Muscle of arm (tissue), 12 donors: ENCODE measurements around the gene CEPT1. TPM values are rescaled to one million over a fixed set of nuclear protein-coding genes. Genes with fewer than 3 reads are reported as not detected.
"Not testable (repeated sequence)": the region's sequence is repeated elsewhere in the genome, so short reads cannot be mapped to it uniquely, and the experiment has no call there.

ENCODE experiments used
- DNase-seq: peaks from one replicate; pipeline ENCODE4 v3.0.0-alpha.2; 2013
- polyA plus RNA-seq, 12 donors: library from polyadenylated mRNA; unstranded; fragments of 120-200 nt; gene quantifications; one replicate each; pipeline ENCODE4 v1.2.1, GENCODE V29; 2013; ENCODE audit not compliant: insufficient read length in 12 of 12

CEPT1 gene
- polyA plus RNA-seq, 12 donors: 19.4 to 37.2 (median 28.6) TPM; not detected in 1

DNA sequence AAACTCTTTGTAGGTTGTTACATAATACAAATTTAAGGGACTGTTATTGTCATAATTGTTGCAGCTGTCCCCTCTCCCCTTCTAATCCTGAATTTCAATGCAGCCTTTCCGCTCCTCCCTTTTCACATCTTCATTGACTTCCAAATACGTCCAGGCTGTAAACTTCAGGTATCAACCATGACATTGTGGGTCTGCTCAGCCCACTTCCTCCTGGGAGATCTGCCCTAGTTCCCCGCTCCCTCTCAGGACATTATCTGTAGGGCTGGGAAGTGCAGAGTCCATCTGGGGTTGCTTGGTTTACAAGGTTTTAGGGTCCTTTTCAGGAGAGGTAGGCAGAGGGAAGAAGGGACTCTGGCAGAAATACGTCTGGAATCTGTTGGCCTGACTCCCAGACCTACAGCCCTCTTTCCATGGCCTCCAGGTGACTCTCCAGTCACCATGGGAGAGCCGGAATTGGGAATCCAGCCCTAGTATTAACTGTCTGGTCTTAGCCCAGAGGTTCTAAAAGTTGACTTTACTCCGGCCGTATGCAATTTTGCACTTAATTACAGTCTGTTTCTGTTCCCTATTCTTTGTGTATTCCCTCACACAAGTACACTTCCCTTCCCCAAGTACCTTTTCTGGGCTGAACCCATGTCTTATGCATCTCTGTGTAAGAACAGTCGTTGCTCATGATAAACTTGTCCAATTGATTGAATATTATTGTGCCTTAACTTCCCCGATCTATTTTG is 65.1 kb downstream of the CEPT1 start:
- DNase-seq: no peak

- DNase-seq: no peak
Observed at GRCh38 chr1:111205714-111206050, 65.7 kb downstream of the CEPT1 start.

- DNase-seq: no peak
Observed at GRCh38 chr1:111208921-111209320, 68.9 kb downstream of the CEPT1 start.

GRCh38 chr1:111209622-111210021 is 69.6 kb downstream of the CEPT1 start:
- no peak for DNase-seq

GRCh38 chr1:111211921-111212320 is 71.9 kb downstream of the CEPT1 start:
- no peak for DNase-seq

DNA sequence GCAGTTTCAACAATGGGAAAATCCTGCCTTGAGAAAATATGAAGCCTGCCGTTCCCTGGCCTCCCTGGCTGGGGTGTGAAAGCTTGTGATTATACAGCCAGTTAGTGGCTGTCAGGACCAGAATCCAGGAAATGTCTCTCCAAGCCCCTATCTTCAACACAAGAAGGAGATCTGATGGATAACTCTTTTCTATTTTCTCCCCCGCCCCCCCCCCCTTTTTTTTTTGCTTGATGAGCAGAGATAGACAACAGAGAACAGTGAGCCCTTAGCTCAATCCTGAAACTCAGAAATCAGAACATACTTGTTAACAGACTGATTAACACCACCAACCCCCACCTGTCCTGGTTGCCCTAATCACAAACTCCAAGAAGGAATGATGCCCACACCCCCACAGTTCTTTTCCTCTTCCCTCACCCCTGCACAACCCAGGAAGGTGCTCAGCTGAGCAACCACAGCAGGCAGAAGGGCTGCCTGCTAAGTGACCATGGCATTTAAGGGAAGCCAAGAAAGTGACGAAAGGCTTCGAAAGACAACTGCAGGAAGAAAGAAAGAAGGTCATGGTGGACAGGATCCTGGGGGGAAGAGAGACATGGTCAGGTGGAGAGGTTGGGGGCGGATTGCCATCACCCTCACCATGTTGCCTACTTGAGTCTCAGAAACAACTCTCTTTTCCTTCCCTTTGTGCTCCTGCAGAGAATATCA is 72.8 kb downstream of the CEPT1 start:
- DNase-seq: no peak

- no peak for DNase-seq
Observed at GRCh38 chr1:111213412-111213811, 73.4 kb downstream of the CEPT1 start.

- no peak for DNase-seq
Observed at GRCh38 chr1:111214074-111214801, 74.2 kb downstream of the CEPT1 start.

DNA sequence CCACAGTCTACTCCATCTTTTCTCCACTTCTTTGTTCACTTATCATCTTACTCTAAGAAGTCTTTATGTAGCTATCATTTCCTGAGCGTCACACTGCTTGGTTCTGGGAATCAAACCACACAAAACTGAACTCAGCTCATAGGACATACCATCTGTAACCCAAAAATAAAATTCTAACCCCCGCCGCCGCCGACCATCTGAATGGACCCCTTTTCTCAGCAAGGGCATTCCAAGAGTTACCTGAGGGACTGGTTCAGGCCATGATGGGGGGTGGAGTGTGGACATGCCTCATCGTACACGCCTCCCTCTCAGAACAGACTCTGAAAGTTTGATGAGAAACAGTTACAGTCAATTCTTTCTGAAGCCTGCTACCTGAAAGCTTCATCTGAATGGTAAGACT is 74.9 kb downstream of the CEPT1 start:
- DNase-seq: no peak

GRCh38 chr1:111215285-111215684 is 75.3 kb downstream of the CEPT1 start:
- not testable (repeated sequence) for DNase-seq

- no peak for DNase-seq
Observed at GRCh38 chr1:111216751-111217150, 76.7 kb downstream of the CEPT1 start.

DNA sequence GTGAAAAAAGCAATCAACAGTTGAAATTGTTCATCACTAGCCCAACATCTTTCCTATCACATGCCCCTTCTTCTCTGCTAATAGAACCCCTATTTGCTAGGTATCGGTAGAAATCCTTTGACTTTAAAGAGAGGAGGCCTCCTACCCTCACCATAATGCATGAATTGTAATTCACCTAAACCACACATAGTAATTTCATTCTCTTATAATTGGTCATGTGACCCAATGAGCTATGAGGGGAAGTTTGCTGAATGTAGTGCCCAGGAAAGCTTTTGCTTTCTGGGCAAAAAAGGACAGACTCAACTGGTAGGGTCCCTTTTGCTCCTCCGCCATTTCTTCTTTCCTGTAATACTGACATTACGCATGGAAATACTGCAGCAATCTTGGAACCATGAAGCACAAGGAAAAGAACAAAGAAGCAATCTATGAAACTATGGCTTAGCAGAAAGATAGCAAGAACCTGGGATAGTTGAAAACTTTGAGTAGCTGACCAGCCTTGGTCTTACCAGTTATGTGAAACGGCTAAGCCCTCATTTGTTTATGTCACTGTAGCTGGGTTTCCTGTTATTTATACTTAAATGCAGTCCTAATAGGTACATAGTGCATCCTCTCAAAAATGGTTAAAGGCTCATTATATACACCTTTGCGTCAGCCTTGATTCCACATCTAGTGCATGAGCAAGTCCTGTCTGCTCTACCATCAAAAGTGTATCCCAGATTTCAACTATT is 77.3 kb downstream of the CEPT1 start:
- DNase-seq: no peak

GRCh38 chr1:111218701-111219556 is 78.9 kb downstream of the CEPT1 start:
- DNase-seq: no peak

- DNase-seq: no peak
Observed at GRCh38 chr1:111219557-111220286, 79.7 kb downstream of the CEPT1 start.

GRCh38 chr1:111220302-111220890 is 80.4 kb downstream of the CEPT1 start:
- no peak for DNase-seq

DNA sequence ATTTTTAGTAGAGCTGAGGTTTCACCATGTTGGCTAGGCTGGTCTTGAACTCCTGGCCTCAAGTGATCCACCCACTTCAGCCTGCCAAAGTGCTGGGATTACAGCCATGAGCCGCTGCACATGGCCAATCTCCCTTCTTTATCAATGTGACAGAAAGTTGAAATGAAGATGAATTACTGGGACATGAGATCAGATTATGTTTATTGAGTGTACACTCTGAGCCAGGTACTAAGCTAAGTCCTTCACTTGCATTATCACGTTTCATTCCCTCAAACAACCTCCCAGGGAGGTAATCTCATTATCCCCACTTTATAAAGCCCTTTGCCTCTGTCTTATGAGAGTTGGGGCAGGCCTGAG is 81.2 kb downstream of the CEPT1 start:
- DNase-seq: no peak

- no peak for DNase-seq
Observed at GRCh38 chr1:111221633-111222291, 81.7 kb downstream of the CEPT1 start.

DNA sequence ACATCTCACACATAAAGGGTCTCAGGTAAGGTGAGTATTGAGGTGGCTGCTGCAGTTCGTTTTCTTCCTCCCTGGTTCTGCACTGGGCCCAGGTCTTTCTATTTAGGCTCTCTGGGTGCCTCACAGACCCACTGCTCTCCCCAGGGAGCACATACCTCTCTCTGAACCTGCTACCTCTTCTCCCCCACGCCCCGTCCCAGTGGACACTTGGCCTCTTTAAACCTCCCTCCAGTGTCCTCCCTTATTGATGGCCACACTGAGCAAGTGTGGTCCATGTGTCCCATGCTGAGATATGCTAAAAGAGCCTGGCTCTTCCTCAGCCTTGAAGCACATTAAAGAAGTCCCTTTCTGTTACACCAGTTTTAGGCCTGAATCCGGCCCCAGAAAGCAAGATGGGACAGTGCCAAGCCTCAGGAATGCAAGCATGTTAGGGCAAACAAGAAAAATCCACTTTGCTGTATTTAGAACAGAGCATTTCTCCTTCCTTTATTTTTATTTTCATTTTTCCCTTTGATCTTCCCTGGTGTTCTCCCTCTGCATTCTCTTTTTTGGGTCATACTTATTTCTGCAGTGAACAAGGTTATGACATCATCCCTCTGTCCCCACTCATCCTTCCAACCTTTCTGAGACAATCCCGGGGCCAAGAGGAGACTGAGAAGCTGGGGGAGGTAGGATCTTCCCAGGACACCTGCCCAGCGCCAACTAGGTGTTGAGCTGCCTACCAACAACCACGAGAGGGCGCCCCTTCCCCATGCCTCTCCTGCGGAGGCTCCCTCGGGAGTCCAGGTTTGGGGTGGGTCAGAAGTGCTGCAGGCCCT is 82.5 kb downstream of the CEPT1 start:
- no peak for DNase-seq
